Activated CD8-positive, alpha-beta T cell treated with anti-CD3 and anti-CD28 coated beads for 36 hours (primary cell): Measurements from ENCODE around the gene C22orf39. TPM values are rescaled to one million over a fixed set of nuclear protein-coding genes. Genes with fewer than 3 reads are reported as not detected.

Experiments
- ATAC-seq: fragments of 200-7000 bp; cut with Tn5 transposase; one replicate; pipeline ENCODE4 v1.10.0; 2021; ENCODE audit warnings: mild to moderate bottlenecking, moderate library complexity
- CTCF ChIA-PET: fragments of 350-600 bp; sonication (Branson Sonifier 250); formaldehyde crosslinking; loops from one replicate; lab custom pipeline; 2021; ENCODE audit warnings: antibody characterized with exemption; lab: Charles Lee
- POLR2A ChIA-PET: fragments of 350-600 bp; sonication (Branson Sonifier 250); formaldehyde crosslinking; loops from one replicate; lab custom pipeline; 2021; ENCODE audit warnings: antibody characterized with exemption; lab: Charles Lee
- DNase-seq: peaks from one replicate; pipeline ENCODE4 v3.0.0-alpha.2; 2020
- H3K27ac Mint-ChIP-seq: one replicate; pipeline ENCODE4 v1.8.0; 2021; ENCODE audit warnings: mild to moderate bottlenecking, mixed read lengths
- H3K27me3 Mint-ChIP-seq: one replicate; pipeline ENCODE4 v1.8.0; 2021; ENCODE audit warnings: mixed read lengths
- H3K36me3 Mint-ChIP-seq: one replicate; pipeline ENCODE4 v1.8.0; 2021; ENCODE audit warnings: low read depth, mixed read lengths
- H3K4me1 Mint-ChIP-seq: one replicate; pipeline ENCODE4 v1.8.0; 2021; ENCODE audit warnings: low read depth, mixed read lengths
- H3K4me3 Mint-ChIP-seq: one replicate; pipeline ENCODE4 v1.8.0; 2021; ENCODE audit warnings: mild to moderate bottlenecking, moderate library complexity, mixed read lengths
- H3K9me3 Mint-ChIP-seq: one replicate; pipeline ENCODE4 v1.8.0; 2021; ENCODE audit warnings: mixed read lengths
- CTCF ChIP-seq: fragments of 200-600 bp; IDR thresholded peaks from one replicate; pipeline ENCODE4 v1.8.0; 2022; ENCODE audit warnings: antibody characterized with exemption, mild to moderate bottlenecking
- intact Hi-C: fragments of 100-400 bp; cut with micrococcal nuclease; formaldehyde crosslinking; loops from one replicate; pipeline ENCODE4 v1.10.0; 2022
- total RNA-seq, 2 experiments: library from RNA; stranded (reverse); gene quantifications; one replicate each; pipeline ENCODE4 v1.2.3, GENCODE V29; 2021

Gene C22orf39
- total RNA-seq, 2 experiments from 2014 or later: 26.9 to 29.8 TPM

DNA sequence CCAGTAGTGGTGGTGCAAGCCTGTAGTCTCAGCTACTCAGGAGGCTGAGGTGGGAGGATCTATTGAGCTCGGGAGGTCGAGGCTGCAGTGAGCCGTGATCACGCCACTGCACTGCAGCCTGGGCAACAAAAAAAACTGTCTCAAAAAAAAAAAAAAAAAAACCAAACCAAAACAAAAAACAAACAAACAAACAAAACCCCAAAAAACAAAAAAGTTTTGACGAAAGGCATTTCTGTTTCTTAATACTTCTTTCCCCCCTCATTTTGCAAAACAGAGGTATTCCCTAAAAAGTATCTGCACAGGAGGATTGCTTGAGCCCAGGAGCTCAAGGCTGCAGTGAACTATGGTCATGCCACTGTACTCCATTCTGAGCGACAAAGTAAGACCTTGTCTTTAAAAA is 27.2 kb downstream of the C22orf39 start:
- DNase-seq: no peak

DNA sequence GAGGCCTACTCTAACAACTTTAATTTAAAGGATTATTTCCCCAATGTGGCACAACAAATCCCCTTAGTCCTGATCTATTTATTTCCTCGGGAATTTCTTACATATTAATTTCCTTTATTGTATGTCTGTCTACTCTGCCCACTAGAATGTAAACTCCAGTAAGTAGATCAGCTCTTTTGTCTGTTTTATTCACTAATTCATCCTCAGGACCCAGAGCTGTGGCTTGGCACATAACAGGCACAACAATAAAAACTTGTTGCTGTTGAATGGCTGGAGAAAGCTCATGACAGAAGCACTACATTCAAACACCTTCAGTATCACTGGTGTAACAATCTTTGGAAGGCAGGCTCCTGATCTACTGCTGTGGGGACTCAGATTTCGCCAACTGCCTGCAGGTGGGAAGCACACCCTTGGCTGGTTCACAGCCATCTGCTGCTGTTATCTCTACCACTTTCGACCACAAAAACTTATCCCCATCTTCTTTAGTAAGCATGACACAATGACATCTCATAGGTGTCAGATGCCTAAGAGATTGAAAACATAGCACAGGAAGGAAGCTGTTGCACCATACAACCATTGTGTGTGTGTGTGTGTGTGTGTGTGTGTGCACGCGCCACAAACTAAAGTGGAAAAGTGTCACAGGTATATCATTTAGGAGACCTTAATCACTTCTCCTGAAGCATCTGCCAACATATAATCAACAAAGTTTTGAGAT is 27.9 kb downstream of the C22orf39 start:
- Mint-ChIP-seq H3K27me3 (no peaks in the 10 kb centered on the region), H3K4me1 (peaks cover 59% of the 10 kb centered on the region), H3K4me3 (peak overlapping the region; percentile 22), H3K36me3 (peaks cover 11% of the 10 kb centered on the region), H3K9me3 (no peaks in the 10 kb centered on the region), H3K27ac (peak overlapping the region; percentile 86)
- POLR2A ChIA-PET: interaction anchor here (0.9 to 4.6 kb wide), 4 partner anchors 13 to 60 kb away, joined by 3 to 51 read pairs (median 5); partner anchors contain the start of genes CDC45, HIRA and MRPL40
- no peak for TF ChIP-seq CTCF
- DNase-seq (peak; percentile 69), ATAC-seq (peak; percentile 94)
- intact Hi-C loops: no loop called here
- CTCF ChIA-PET: no interaction called here

More for the DNA sequence above, 27.2 kb downstream of the C22orf39 start:
- intact Hi-C loops: no loop called here
- TF ChIP-seq CTCF: no peak
- peak overlapping the region; percentile 22 for H3K4me3 Mint-ChIP-seq
- no peaks in the 10 kb centered on the region for H3K27me3 Mint-ChIP-seq
- H3K4me1 Mint-ChIP-seq: peaks cover 63% of the 10 kb centered on the region
- peak overlapping the region; percentile 86 for H3K27ac Mint-ChIP-seq
- H3K36me3 Mint-ChIP-seq: peaks cover 11% of the 10 kb centered on the region
- no peaks in the 10 kb centered on the region for H3K9me3 Mint-ChIP-seq
- POLR2A ChIA-PET: interaction anchor here (0.9 to 4.6 kb wide), 5 partner anchors 12 to 152 kb away, joined by 3 to 51 read pairs (median 5); partner anchors contain the start of genes CDC45, HIRA and MRPL40
- peak; percentile 9 for ATAC-seq
- CTCF ChIA-PET: no interaction called here

- ATAC-seq: peak; percentile 28
- intact Hi-C loops: no loop called here
- peak overlapping the region; percentile 86 for H3K27ac Mint-ChIP-seq
- no peak overlapping the region for H3K4me3 Mint-ChIP-seq
- DNase-seq: peak; percentile 22
- ChIA-PET POLR2A (interaction anchor here (1.9 to 4.6 kb wide), 2 partner anchors 14 to 61 kb away, joined by 5 to 51 read pairs; partner anchors contain the start of genes CDC45, HIRA and MRPL40), CTCF (no interaction called here)
- no peak for TF ChIP-seq CTCF
- peaks cover 13% of the 10 kb centered on the region for H3K36me3 Mint-ChIP-seq
- H3K4me1 Mint-ChIP-seq: peaks cover 57% of the 10 kb centered on the region
- no peaks in the 10 kb centered on the region for H3K27me3 Mint-ChIP-seq
- H3K9me3 Mint-ChIP-seq: no peaks in the 10 kb centered on the region
These were observed 28.4 kb downstream of the C22orf39 start for GRCh38 chr22:19419086-19419463.

DNA sequence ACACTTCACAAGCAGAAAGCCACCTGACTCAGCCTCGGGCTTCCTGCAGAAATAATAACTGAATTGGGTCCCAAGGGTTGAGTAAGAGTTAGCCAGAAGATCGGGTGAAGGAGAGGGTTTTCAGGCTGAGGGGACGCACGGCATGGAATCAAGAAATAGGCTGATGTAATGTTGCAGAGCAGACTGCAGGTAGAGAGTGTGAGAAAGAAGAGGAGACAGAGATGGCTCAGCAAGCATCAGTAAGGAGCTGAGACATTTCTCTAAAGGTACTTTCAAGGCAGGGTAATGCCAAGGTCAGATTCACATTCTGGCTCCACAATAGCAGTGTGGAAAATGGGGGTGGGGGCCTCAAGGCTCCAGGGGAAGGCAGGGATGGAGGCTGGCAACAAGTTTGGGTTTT is 34.6 kb downstream of the C22orf39 start:
- H3K4me3 Mint-ChIP-seq: no peak overlapping the region
- H3K27me3 Mint-ChIP-seq: no peaks in the 10 kb centered on the region
- DNase-seq: no peak
- intact Hi-C loops: no loop called here
- H3K4me1 Mint-ChIP-seq: peaks cover 15% of the 10 kb centered on the region
- ChIA-PET POLR2A (interaction anchor here (0.8 kb wide), 1 partner anchor 18 kb away, joined by 4 read pairs; the partner anchor contains the start of gene HIRA), CTCF (interaction anchor here (1.1 kb wide), 1 partner anchor 17 kb away, joined by 5 read pairs; no protein-coding TSS in a partner anchor)
- ATAC-seq: no peak
- no peak overlapping the region for H3K27ac Mint-ChIP-seq
- H3K9me3 Mint-ChIP-seq: no peaks in the 10 kb centered on the region
- TF ChIP-seq CTCF: no peak
- peaks cover 25% of the 10 kb centered on the region for H3K36me3 Mint-ChIP-seq

DNA sequence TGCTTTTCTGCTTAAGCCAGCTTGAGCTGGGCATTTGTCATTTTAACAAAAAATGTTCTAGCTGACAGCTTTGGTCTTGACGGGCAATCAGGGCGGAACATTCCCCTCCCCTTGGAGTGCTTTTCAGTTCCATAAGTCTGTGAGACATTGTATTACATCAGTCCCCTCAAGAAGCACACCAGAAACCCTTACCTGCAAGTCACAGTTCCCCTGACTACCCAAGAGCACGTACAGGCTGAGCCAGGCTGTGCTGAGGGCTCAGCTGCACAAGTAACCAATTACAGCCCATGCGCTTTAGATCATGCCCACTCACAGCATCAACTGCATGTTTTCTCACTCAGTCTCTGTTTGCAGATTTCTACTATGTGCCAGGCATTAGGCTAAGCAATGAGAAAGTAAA is 35.0 kb downstream of the C22orf39 start:
- Mint-ChIP-seq H3K4me1 (peaks cover 13% of the 10 kb centered on the region), H3K36me3 (peaks cover 26% of the 10 kb centered on the region), H3K27me3 (no peaks in the 10 kb centered on the region), H3K27ac (no peak overlapping the region), H3K9me3 (no peaks in the 10 kb centered on the region), H3K4me3 (no peak overlapping the region)
- POLR2A ChIA-PET: interaction anchor here (0.8 kb wide), 1 partner anchor 19 kb away, joined by 4 read pairs; the partner anchor contains the start of gene HIRA
- TF ChIP-seq CTCF: no peak
- CTCF ChIA-PET: interaction anchor here (1.1 kb wide), 1 partner anchor 17 kb away, joined by 5 read pairs; no protein-coding TSS in a partner anchor
- ATAC-seq: no peak
- intact Hi-C loops: no loop called here
- DNase-seq: no peak
